HEK293 (cell line): ENCODE results near the gene IARS1.

Experiments
- CTCF ChIA-PET: fragments of 350-600 bp; formaldehyde crosslinking; extraction: SDS; loops from one replicate; lab custom pipeline; 2021; ENCODE audit warnings: antibody characterized with exemption; lab: Yijun Ruan, JAX
- POLR2A ChIA-PET: fragments of 300-600 bp; formaldehyde crosslinking; extraction: SDS; loops from one replicate; lab custom pipeline; 2020; ENCODE audit warnings: antibody characterized with exemption, inconsistent platforms; lab: Yijun Ruan, JAX
- H3K27ac ChIP-seq: fragments of 200-500 bp; sonication (Bioruptor generic); 2 replicates; pipeline ENCODE4 v1.5.1; 2014; ENCODE audit warnings: low read depth, low read length, control low read depth, inconsistent platforms; ENCODE audit errors: extremely low read depth
- H3K36me3 ChIP-seq, 2 experiments: fragments of 200-500 bp in 1 of 2; sonication (Bioruptor generic) in 1 of 2; 1 replicate in 1 of 2; 2 replicates in 1 of 2; pipeline ENCODE4 v1.5.1; 2014 to 2017; ENCODE audit warnings: inconsistent platforms in 2 of 2, low read length in 2 of 2; ENCODE audit not compliant: control insufficient read depth in 2 of 2, insufficient read depth in 1 of 2
- H3K4me1 ChIP-seq: fragments of 200-500 bp; sonication (Bioruptor generic); 2 replicates; pipeline ENCODE4 v1.5.1; 2014; ENCODE audit warnings: mild to moderate bottlenecking, low read length, inconsistent platforms; ENCODE audit not compliant: control insufficient read depth, insufficient read depth
- H3K4me3 ChIP-seq: 2 replicates; pipeline ENCODE4 v1.5.1; 2011; ENCODE audit warnings: low read depth, mild to moderate bottlenecking, control low read depth, low read length, moderate library complexity
- H3K9me3 ChIP-seq: fragments of 200-500 bp; sonication (Bioruptor generic); 2 replicates; pipeline ENCODE4 v1.5.1; 2014; ENCODE audit warnings: low read depth, low read length, inconsistent platforms; ENCODE audit not compliant: control insufficient read depth, insufficient read depth
- EGR2 ChIP-seq: fragments of 450-650 bp; formaldehyde crosslinking; IDR thresholded peaks from 2 replicates; pipeline ENCODE4 v1.5.1; 2016; ENCODE audit warnings: low read depth, missing biosample characterization, missing genetic modification characterization
- KLF9 ChIP-seq: fragments of 450-650 bp; formaldehyde crosslinking; IDR thresholded peaks from 2 replicates; pipeline ENCODE4 v1.5.1; 2016; ENCODE audit warnings: missing biosample characterization, missing genetic modification characterization, low read depth
- MEIS1 ChIP-seq: sonication (generic); formaldehyde crosslinking; IDR thresholded peaks from 2 replicates; pipeline ENCODE4 v1.8.1; 2022; ENCODE audit warnings: missing genetic modification reagents, mild to moderate bottlenecking, borderline replicate concordance
- TCF7L2 ChIP-seq: IDR thresholded peaks from 2 replicates; pipeline ENCODE4 v1.6.1; 2011; ENCODE audit warnings: low read depth, mild to moderate bottlenecking, inconsistent platforms, low read length, moderate library complexity, borderline replicate concordance
- TRIM28 ChIP-seq: IDR thresholded peaks from 2 replicates; pipeline ENCODE4 v1.6.1; 2011; ENCODE audit warnings: low read length, control low read depth, borderline replicate concordance
- ZBTB11 ChIP-seq: fragments of 450-650 bp; formaldehyde crosslinking; conservative IDR thresholded peaks from 2 replicates; pipeline ENCODE4 v1.5.1; 2016; ENCODE audit warnings: low read depth, missing biosample characterization, missing genetic modification characterization
- ZBTB7A ChIP-seq: fragments of 450-650 bp; formaldehyde crosslinking; IDR thresholded peaks from 2 replicates; pipeline ENCODE4 v1.5.1; 2016; ENCODE audit warnings: low read depth, missing biosample characterization, missing genetic modification characterization
- ZEB2 ChIP-seq: fragments of 450-650 bp; formaldehyde crosslinking; IDR thresholded peaks from 2 replicates; pipeline ENCODE4 v1.5.1; 2016; ENCODE audit warnings: missing biosample characterization, missing genetic modification characterization
- ZNF140 ChIP-seq: fragments of 450-650 bp; formaldehyde crosslinking; IDR thresholded peaks from 2 replicates; pipeline ENCODE4 v1.5.1; 2016; ENCODE audit warnings: missing biosample characterization, missing genetic modification characterization
- ZNF148 ChIP-seq: fragments of 450-650 bp; formaldehyde crosslinking; IDR thresholded peaks from 2 replicates; pipeline ENCODE4 v1.5.0; 2017; ENCODE audit warnings: missing biosample characterization, missing genetic modification characterization, borderline replicate concordance
- ZNF16 ChIP-seq: fragments of 450-650 bp; formaldehyde crosslinking; IDR thresholded peaks from 2 replicates; pipeline ENCODE4 v1.5.1; 2016; ENCODE audit warnings: low read depth, missing biosample characterization, missing genetic modification characterization
- ZNF184 ChIP-seq: fragments of 450-650 bp; IDR thresholded peaks from 2 replicates; pipeline ENCODE4 v1.5.1; 2018; ENCODE audit warnings: missing biosample characterization, mild to moderate bottlenecking, missing genetic modification characterization
- ZNF214 ChIP-seq: fragments of 450-650 bp; formaldehyde crosslinking; IDR thresholded peaks from 2 replicates; pipeline ENCODE4 v1.5.1; 2017; ENCODE audit warnings: missing biosample characterization, mild to moderate bottlenecking, missing genetic modification characterization, borderline replicate concordance
- ZNF280D ChIP-seq: fragments of 450-650 bp; formaldehyde crosslinking; IDR thresholded peaks from 2 replicates; pipeline ENCODE4 v1.5.1; 2016; ENCODE audit warnings: missing biosample characterization, missing genetic modification characterization
- ZNF362 ChIP-seq: fragments of 450-650 bp; formaldehyde crosslinking; IDR thresholded peaks from 2 replicates; pipeline ENCODE4 v1.5.1; 2016; ENCODE audit warnings: missing biosample characterization, missing genetic modification characterization
- ZNF391 ChIP-seq: fragments of 450-650 bp; formaldehyde crosslinking; IDR thresholded peaks from 2 replicates; pipeline ENCODE4 v1.5.1; 2016; ENCODE audit warnings: low read depth, missing biosample characterization, missing genetic modification characterization, borderline replicate concordance
- ZNF426 ChIP-seq: fragments of 450-650 bp; formaldehyde crosslinking; IDR thresholded peaks from 2 replicates; pipeline ENCODE4 v1.5.1; 2017; ENCODE audit warnings: missing biosample characterization, missing genetic modification characterization, mild to moderate bottlenecking, inconsistent platforms, moderate library complexity
- ZNF555 ChIP-seq: fragments of 450-650 bp; formaldehyde crosslinking; conservative IDR thresholded peaks from 2 replicates; pipeline ENCODE4 v1.5.1; 2017; ENCODE audit warnings: missing biosample characterization, mild to moderate bottlenecking, missing genetic modification characterization, inconsistent platforms
- ZNF623 ChIP-seq: fragments of 450-650 bp; formaldehyde crosslinking; IDR thresholded peaks from 2 replicates; pipeline ENCODE4 v1.5.1; 2016; ENCODE audit warnings: missing biosample characterization, missing genetic modification characterization
- ZNF792 ChIP-seq: fragments of 450-650 bp; formaldehyde crosslinking; IDR thresholded peaks from 2 replicates; pipeline ENCODE4 v1.5.1; 2016; ENCODE audit warnings: missing biosample characterization, missing genetic modification characterization
- ZSCAN18 ChIP-seq: fragments of 450-650 bp; formaldehyde crosslinking; IDR thresholded peaks from 2 replicates; pipeline ENCODE4 v1.5.1; 2016; ENCODE audit warnings: missing biosample characterization, missing genetic modification characterization

The IARS1 gene

GRCh38 chr9:92293452-92294296 lies at the start of gene IARS1 (continued):
- TF ChIP-seq ZNF362 (tag by site-specific recombination): no peak
- TF ChIP-seq TRIM28: peak; percentile 95

- no peaks in the 10 kb centered on the region for H3K4me1 ChIP-seq
- no peak overlapping the region for H3K4me3 ChIP-seq
- no peaks in the 10 kb centered on the region for H3K9me3 ChIP-seq
- ChIA-PET CTCF (interaction anchor here (0.6 to 1.5 kb wide), 4 partner anchors 17 to 448 kb away, joined by 3 to 4 read pairs (median 4); partner anchors contain the start of gene CENPP), POLR2A (no interaction called here)
- TF ChIP-seq ZBTB11: no peak
- TF ChIP-seq ZNF555: no peak
- no peak for TF ChIP-seq ZBTB7A (tag by site-specific recombination)
- no peak for TF ChIP-seq ZSCAN18 (tag by site-specific recombination)
- no peak for TF ChIP-seq MEIS1 (CRISPR knock-in tag)
- TF ChIP-seq ZNF623 (tag by site-specific recombination): no peak
- TF ChIP-seq ZNF391 (tag by site-specific recombination): no peak
- TF ChIP-seq ZEB2: no peak
- no peak for TF ChIP-seq ZNF214
- TF ChIP-seq EGR2 (tag by site-specific recombination): no peak
- no peak for TF ChIP-seq ZNF140
- TF ChIP-seq TCF7L2: no peak
- H3K36me3 ChIP-seq: peaks cover 4 to 42% of the 10 kb centered on the region in 2 experiments
- no peak overlapping the region for H3K27ac ChIP-seq
Measured at GRCh38 chr9:92342825-92343488, 49.5 kb upstream of the IARS1 start.

GRCh38 chr9:92341578-92341977 lies 48.1 kb upstream of the IARS1 start:
- Histone ChIP-seq H3K36me3 (peaks cover 5 to 52% of the 10 kb centered on the region in 2 experiments; a peak in 2 of 3 replicates), H3K4me3 (no peak overlapping the region), H3K4me1 (no peaks in the 10 kb centered on the region), H3K27ac (no peak overlapping the region), H3K9me3 (no peaks in the 10 kb centered on the region)
- POLR2A ChIA-PET: no interaction called here
- CTCF ChIA-PET: no interaction called here
- no peak for TF ChIP-seq ZNF280D
- no peak for TF ChIP-seq ZNF426 (tag by site-specific recombination)
- no peak for TF ChIP-seq ZNF792 (tag by site-specific recombination)
- no peak for TF ChIP-seq ZNF16 (tag by site-specific recombination)
- TF ChIP-seq KLF9 (tag by site-specific recombination): no peak
- TF ChIP-seq ZNF148 (tag by site-specific recombination): no peak
- TF ChIP-seq ZNF184 (tag by site-specific recombination): no peak
